ENCODE measurements around the gene RNF6.

- TF ChIP-seq EZH2 (IDR thresholded peaks at IDR 0.05; ENCODE audit: insufficient read depth, poor library complexity, severe bottlenecking) (no peak), EZH2phosphoT487 (IDR thresholded peaks at IDR 0.05; ENCODE audit: insufficient read depth, low read depth) (no peak)
Observed at GRCh38 chr13:26270707-26271106, 48.6 kb upstream of the RNF6 start.

Data from GM23248 (cell line).